Measurements from ENCODE around the gene AP4E1.
"Not testable (repeated sequence)": the region's sequence is repeated elsewhere in the genome, so short reads cannot be mapped to it uniquely, and the experiment has no call there.

Gene AP4E1

GRCh38 chr15:50908209-50909009 lies at the start of gene AP4E1:
TSS of gene AP4E1 (plus strand) at chr15:50908683. CDS start at chr15:50908779, 96 bp downstream.
- DNase-seq, result peak; percentile 89 to 94

- DNase-seq, result no peak
Observed at GRCh38 chr15:50860824-50861223, 47.7 kb upstream of the AP4E1 start.

GRCh38 chr15:50862553-50862952 lies 45.9 kb upstream of the AP4E1 start:
- no peak for DNase-seq

GRCh38 chr15:50864873-50865272 lies 43.6 kb upstream of the AP4E1 start:
- DNase-seq, result no peak

GRCh38 chr15:50865515-50866353 lies 42.7 kb upstream of the AP4E1 start:
- DNase-seq, result no peak

GRCh38 chr15:50871832-50872231 lies 36.7 kb upstream of the AP4E1 start:
- DNase-seq, result no peak

- DNase-seq, result no peak
Observed at GRCh38 chr15:50872832-50873426, 35.6 kb upstream of the AP4E1 start.

GRCh38 chr15:50873935-50874361 lies 34.5 kb upstream of the AP4E1 start:
- DNase-seq, result no peak

GRCh38 chr15:50875238-50875637 lies 33.2 kb upstream of the AP4E1 start:
- not testable (repeated sequence) for DNase-seq

GRCh38 chr15:50876260-50876988 lies 32.1 kb upstream of the AP4E1 start:
- DNase-seq, result no peak

- DNase-seq, result peak; percentile 51 to 82
Observed at GRCh38 chr15:50876989-50877360, 31.5 kb upstream of the AP4E1 start.

- no peak for DNase-seq
Observed at GRCh38 chr15:50879016-50879617, 29.4 kb upstream of the AP4E1 start.

- DNase-seq, result no peak
Observed at GRCh38 chr15:50880206-50880605, 28.3 kb upstream of the AP4E1 start.

- no peak for DNase-seq
Observed at GRCh38 chr15:50880651-50881114, 27.8 kb upstream of the AP4E1 start.

- DNase-seq, result no peak
Observed at GRCh38 chr15:50881121-50882048, 27.1 kb upstream of the AP4E1 start.

GRCh38 chr15:50883903-50884302 lies 24.6 kb upstream of the AP4E1 start:
- DNase-seq, result peak; percentile 12 to 14

GRCh38 chr15:50884540-50884939 lies 23.9 kb upstream of the AP4E1 start:
- DNase-seq, result no peak

- DNase-seq, result no peak
Observed at GRCh38 chr15:50886139-50886467, 22.4 kb upstream of the AP4E1 start.

GRCh38 chr15:50886611-50887345 lies 21.7 kb upstream of the AP4E1 start:
- no peak for DNase-seq

GRCh38 chr15:50888054-50888453 lies 20.4 kb upstream of the AP4E1 start:
- DNase-seq, result no peak

GRCh38 chr15:50889589-50889988 lies 18.9 kb upstream of the AP4E1 start:
- DNase-seq, result no peak
